LNCaP clone FGC (cell line): ENCODE measurements around the gene RUNDC3A.

Experiments used
- DNase-seq: peaks from one replicate; pipeline ENCODE4 v3.0.0-alpha.2; 2011; ENCODE audit warnings: low read depth
- H3K4me3 ChIP-seq: 2 replicates; pipeline ENCODE4 v1.5.1; 2011; ENCODE audit warnings: mild to moderate bottlenecking, low read depth, low read length, control low read depth
- CTCF ChIP-seq: IDR thresholded peaks from 2 replicates; pipeline ENCODE4 v1.5.1; 2012; ENCODE audit warnings: mild to moderate bottlenecking; ENCODE audit not compliant: control insufficient read depth, insufficient read depth; ENCODE audit errors: extremely low read depth

The RUNDC3A gene

GRCh38 chr17:44307387-44308186, 814 bp upstream of the RUNDC3A start:
- TF ChIP-seq CTCF = no peak
- DNase-seq = no peak
- no peak overlapping the region for H3K4me3 ChIP-seq

- H3K4me3 ChIP-seq = no peak overlapping the region
- TF ChIP-seq CTCF = no peak
- no peak for DNase-seq
These were observed 464 bp downstream of the RUNDC3A start for GRCh38 chr17:44308865-44309264.

GRCh38 chr17:44309472-44309871, 1.1 kb downstream of the RUNDC3A start:
- DNase-seq = no peak
- H3K4me3 ChIP-seq = no peak overlapping the region
- TF ChIP-seq CTCF = no peak

DNA sequence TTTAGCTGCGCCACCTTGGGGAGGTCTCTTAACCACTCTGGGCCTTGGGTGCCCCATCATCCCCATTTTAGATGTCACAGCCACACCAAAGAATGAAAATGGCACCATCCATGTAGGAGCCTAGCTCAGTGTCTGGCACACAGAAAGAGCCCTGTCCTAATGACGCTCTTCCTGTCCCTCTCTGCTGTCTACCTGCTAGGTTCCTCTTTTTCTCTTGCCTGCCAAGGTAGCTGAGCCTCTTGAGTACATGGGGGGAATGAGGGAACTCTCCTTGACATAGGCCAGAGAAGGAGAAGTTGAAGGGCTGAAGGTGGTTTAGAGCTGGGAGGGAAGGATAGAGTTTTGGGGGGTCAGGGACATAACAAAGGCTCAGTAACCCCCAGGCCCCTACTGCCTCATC, 1.8 kb downstream of the RUNDC3A start:
- no peak overlapping the region for H3K4me3 ChIP-seq
- no peak for DNase-seq
- TF ChIP-seq CTCF = no peak

GRCh38 chr17:44310609-44311376, 2.4 kb downstream of the RUNDC3A start:
- TF ChIP-seq CTCF = no peak
- H3K4me3 ChIP-seq = no peak overlapping the region
- DNase-seq = no peak

GRCh38 chr17:44311562-44312181, 3.3 kb downstream of the RUNDC3A start:
- DNase-seq = no peak
- no peak for TF ChIP-seq CTCF
- no peak overlapping the region for H3K4me3 ChIP-seq
